HG03097 (cell line): ENCODE data around the gene GPAT3.
"Not testable (repeated sequence)": the region's sequence is repeated elsewhere in the genome, so short reads cannot be mapped to it uniquely, and the experiment has no call there.

ENCODE experiments used
- ATAC-seq: cut with Tn5 transposase; IDR thresholded peaks from one replicate; pipeline ENCODE4 v1.9.1; 2021; ENCODE audit not compliant: unreplicated experiment, low FRiP score

The GPAT3 gene

GRCh38 chr4:83591056-83591455, 55.1 kb downstream of the GPAT3 start:
- no peak for ATAC-seq

- ATAC-seq, result no peak
Measured at GRCh38 chr4:83591730-83592129, 55.8 kb downstream of the GPAT3 start.

- ATAC-seq, result peak; percentile 59
Measured at GRCh38 chr4:83599183-83599582, 63.3 kb downstream of the GPAT3 start.

- ATAC-seq, result no peak
Measured at GRCh38 chr4:83603129-83603528, 67.2 kb downstream of the GPAT3 start.

- ATAC-seq, result no peak
Measured at GRCh38 chr4:83604321-83604720, 68.4 kb downstream of the GPAT3 start.

GRCh38 chr4:83605210-83605609, 69.3 kb downstream of the GPAT3 start:
- no peak for ATAC-seq

GRCh38 chr4:83605744-83606172, 69.8 kb downstream of the GPAT3 start:
- no peak for ATAC-seq

GRCh38 chr4:83606460-83606859, 70.6 kb downstream of the GPAT3 start:
- ATAC-seq, result no peak

GRCh38 chr4:83606898-83607297, 71.0 kb downstream of the GPAT3 start:
- no peak for ATAC-seq

- ATAC-seq, result no peak
Measured at GRCh38 chr4:83609365-83609764, 73.5 kb downstream of the GPAT3 start.

GRCh38 chr4:83610729-83611128, 74.8 kb downstream of the GPAT3 start:
- ATAC-seq, result no peak

GRCh38 chr4:83613023-83613422, 77.1 kb downstream of the GPAT3 start:
- no peak for ATAC-seq

- no peak for ATAC-seq
Measured at GRCh38 chr4:83613994-83614393, 78.1 kb downstream of the GPAT3 start.

- no peak for ATAC-seq
Measured at GRCh38 chr4:83616252-83616651, 80.3 kb downstream of the GPAT3 start.

- no peak for ATAC-seq
Measured at GRCh38 chr4:83617371-83618035, 81.6 kb downstream of the GPAT3 start.

- no peak for ATAC-seq
Measured at GRCh38 chr4:83618431-83618830, 82.5 kb downstream of the GPAT3 start.

GRCh38 chr4:83618991-83619645, 83.2 kb downstream of the GPAT3 start:
- ATAC-seq, result no peak

- not testable (repeated sequence) for ATAC-seq
Measured at GRCh38 chr4:83622127-83622526, 86.2 kb downstream of the GPAT3 start.

- no peak for ATAC-seq
Measured at GRCh38 chr4:83625821-83626220, 89.9 kb downstream of the GPAT3 start.

GRCh38 chr4:83626245-83626836, 90.4 kb downstream of the GPAT3 start:
- no peak for ATAC-seq

- ATAC-seq, result no peak
Measured at GRCh38 chr4:83629945-83630721, 94.2 kb downstream of the GPAT3 start.
